ENCODE results near the gene TBC1D16. TPM values are rescaled to one million over a fixed set of nuclear protein-coding genes. Genes with fewer than 3 reads are reported as not detected.

TBC1D16 gene
- total RNA-seq, 4 donors from 2014 or later: 6.4 to 20.2 (median 11.5) TPM

DNA sequence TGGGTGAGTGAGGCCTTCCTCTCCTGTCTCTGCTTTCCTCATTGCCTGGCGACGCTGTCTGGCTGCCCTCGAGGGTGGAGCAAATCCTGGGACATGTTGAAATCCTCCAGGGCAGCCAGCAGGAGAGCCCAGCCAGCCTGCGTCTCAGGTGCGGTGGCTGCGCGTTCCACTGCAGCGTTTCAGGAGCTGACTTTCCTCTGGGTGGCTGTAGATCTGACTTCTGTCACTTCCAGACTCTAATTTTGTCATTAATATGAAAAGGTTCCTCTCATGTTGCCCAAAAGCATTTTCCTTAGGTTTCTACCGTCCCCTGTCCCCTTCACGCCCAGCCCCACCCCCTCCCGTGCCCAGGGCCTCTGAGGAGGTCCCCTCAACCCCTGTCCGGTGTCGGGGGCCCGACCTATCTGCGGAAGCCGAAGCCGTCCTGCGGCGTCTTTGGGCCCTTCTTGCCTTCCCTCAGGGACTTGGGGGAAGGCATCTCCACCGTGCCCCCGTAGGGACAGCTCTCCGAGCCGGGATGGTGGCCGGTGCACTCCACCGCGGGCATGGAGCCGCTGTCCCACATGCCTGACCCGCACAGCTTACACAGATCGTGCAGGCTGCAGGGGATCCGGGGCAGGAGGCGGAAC, 95.1 kb downstream of the TBC1D16 start:
- Histone ChIP-seq H3K4me1 (peaks cover 0 to 19% (median 3%) of the 10 kb centered on the region in 3 donors), H3K27me3 (no peaks in the 10 kb centered on the region), H3K27ac (no peak overlapping the region), H3K9me3 (no peaks in the 10 kb centered on the region), H3K36me3 (peaks cover 9 to 70% (median 9%) of the 10 kb centered on the region in 3 donors), H3K4me3 (no peak overlapping the region)
- DNase-seq: no peak
- 96% methylated on average over 4 of the region's 31 CpGs; no CpG with 5 or more reads in 1 of the 2 donors for WGBS, 2 donors
- TF ChIP-seq, protein P1, sequence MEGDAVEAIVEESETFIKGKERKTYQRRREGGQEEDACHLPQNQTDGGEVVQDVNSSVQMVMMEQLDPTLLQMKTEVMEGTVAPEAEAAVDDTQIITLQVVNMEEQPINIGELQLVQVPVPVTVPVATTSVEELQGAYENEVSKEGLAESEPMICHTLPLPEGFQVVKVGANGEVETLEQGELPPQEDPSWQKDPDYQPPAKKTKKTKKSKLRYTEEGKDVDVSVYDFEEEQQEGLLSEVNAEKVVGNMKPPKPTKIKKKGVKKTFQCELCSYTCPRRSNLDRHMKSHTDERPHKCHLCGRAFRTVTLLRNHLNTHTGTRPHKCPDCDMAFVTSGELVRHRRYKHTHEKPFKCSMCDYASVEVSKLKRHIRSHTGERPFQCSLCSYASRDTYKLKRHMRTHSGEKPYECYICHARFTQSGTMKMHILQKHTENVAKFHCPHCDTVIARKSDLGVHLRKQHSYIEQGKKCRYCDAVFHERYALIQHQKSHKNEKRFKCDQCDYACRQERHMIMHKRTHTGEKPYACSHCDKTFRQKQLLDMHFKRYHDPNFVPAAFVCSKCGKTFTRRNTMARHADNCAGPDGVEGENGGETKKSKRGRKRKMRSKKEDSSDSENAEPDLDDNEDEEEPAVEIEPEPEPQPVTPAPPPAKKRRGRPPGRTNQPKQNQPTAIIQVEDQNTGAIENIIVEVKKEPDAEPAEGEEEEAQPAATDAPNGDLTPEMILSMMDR (IDR thresholded peaks at IDR 0.05): no peak
- no peak for TF ChIP-seq POLR2A (IDR thresholded peaks at IDR 0.05)
- intact Hi-C loops (cut with DNase I): no loop called here

GRCh38 chr17:79939755-79940458, 95.8 kb downstream of the TBC1D16 start:
- Histone ChIP-seq H3K4me1 (peaks cover 0 to 13% (median 3%) of the 10 kb centered on the region in 3 donors), H3K27me3 (no peaks in the 10 kb centered on the region), H3K4me3 (no peak overlapping the region), H3K9me3 (no peaks in the 10 kb centered on the region), H3K27ac (no peak overlapping the region), H3K36me3 (peaks cover 7 to 63% (median 7%) of the 10 kb centered on the region in 3 donors)
- no peak for TF ChIP-seq POLR2A (IDR thresholded peaks at IDR 0.05)
- TF ChIP-seq, protein P1 (IDR thresholded peaks at IDR 0.05): no peak
- no peak for DNase-seq
- intact Hi-C loops (cut with DNase I): no loop called here
- WGBS, 2 donors: 85 to 92% methylated on average over 24 to 25 of the region's 25 CpGs

- H3K4me3 ChIP-seq: no peak overlapping the region
- no peak overlapping the region for H3K27ac ChIP-seq
- no peaks in the 10 kb centered on the region for H3K9me3 ChIP-seq
- TF ChIP-seq POLR2A (IDR thresholded peaks at IDR 0.05): no peak
- TF ChIP-seq, protein P1 (IDR thresholded peaks at IDR 0.05): no peak
- intact Hi-C loops (cut with DNase I): no loop called here
- no peaks in the 10 kb centered on the region for H3K27me3 ChIP-seq
- peaks cover 0 to 54% (median 0%) of the 10 kb centered on the region in 3 donors for H3K36me3 ChIP-seq
- peaks cover 0 to 12% (median 3%) of the 10 kb centered on the region in 3 donors for H3K4me1 ChIP-seq
- DNase-seq: no peak
- WGBS, 2 donors: 90 to 94% methylated on average over 4 to 6 of the region's 7 CpGs
Observed at GRCh38 chr17:79939094-79939435, 96.6 kb downstream of the TBC1D16 start.

GRCh38 chr17:79938336-79939093, 97.2 kb downstream of the TBC1D16 start:
- TF ChIP-seq, protein P1 (IDR thresholded peaks at IDR 0.05): no peak
- TF ChIP-seq POLR2A (IDR thresholded peaks at IDR 0.05): no peak
- Histone ChIP-seq H3K4me3 (no peak overlapping the region), H3K9me3 (no peaks in the 10 kb centered on the region), H3K4me1 (peaks cover 3 to 17% (median 5%) of the 10 kb centered on the region in 3 donors), H3K27me3 (peaks cover 0 to 4% (median 0%) of the 10 kb centered on the region in 4 donors), H3K36me3 (peaks cover 0 to 49% (median 0%) of the 10 kb centered on the region in 3 donors), H3K27ac (no peak overlapping the region)
- intact Hi-C loops (cut with DNase I): no loop called here
- WGBS, 2 donors: 90 to 100% methylated on average over 2 to 9 of the region's 13 CpGs
- no peak for DNase-seq

Data from esophagus squamous epithelium (tissue), 5 donors.